HG03280 (cell line): ENCODE data around the gene CAMTA1.

Source experiments
- ATAC-seq: cut with Tn5 transposase; IDR thresholded peaks from one replicate; pipeline ENCODE4 v1.9.1; 2021; ENCODE audit warnings: mild to moderate bottlenecking, moderate library complexity; ENCODE audit not compliant: unreplicated experiment

Gene CAMTA1

GRCh38 chr1:7455796-7456721 is 670.8 kb downstream of the CAMTA1 start:
- ATAC-seq, result no peak

GRCh38 chr1:7456722-7457082 is 671.4 kb downstream of the CAMTA1 start:
- no peak for ATAC-seq

GRCh38 chr1:7457811-7458210 is 672.6 kb downstream of the CAMTA1 start:
- no peak for ATAC-seq

- ATAC-seq, result no peak
These were observed 673.7 kb downstream of the CAMTA1 start for GRCh38 chr1:7458946-7459345.

- ATAC-seq, result no peak
These were observed 674.7 kb downstream of the CAMTA1 start for GRCh38 chr1:7459914-7460313.

- ATAC-seq, result no peak
These were observed 675.6 kb downstream of the CAMTA1 start for GRCh38 chr1:7460807-7461206.

- no peak for ATAC-seq
These were observed 677.4 kb downstream of the CAMTA1 start for GRCh38 chr1:7462617-7463016.

GRCh38 chr1:7463526-7463925 is 678.3 kb downstream of the CAMTA1 start:
- ATAC-seq, result no peak

- ATAC-seq, result no peak
These were observed 679.5 kb downstream of the CAMTA1 start for GRCh38 chr1:7464736-7465135.

- no peak for ATAC-seq
These were observed 682.4 kb downstream of the CAMTA1 start for GRCh38 chr1:7467476-7468175.

- ATAC-seq, result no peak
These were observed 683.0 kb downstream of the CAMTA1 start for GRCh38 chr1:7468248-7468647.

GRCh38 chr1:7469255-7469938 is 684.1 kb downstream of the CAMTA1 start:
- ATAC-seq, result no peak

- ATAC-seq, result no peak
These were observed 685.8 kb downstream of the CAMTA1 start for GRCh38 chr1:7470904-7471638.

- ATAC-seq, result no peak
These were observed 686.6 kb downstream of the CAMTA1 start for GRCh38 chr1:7471836-7472235.

GRCh38 chr1:7473223-7474142 is 688.2 kb downstream of the CAMTA1 start:
- no peak for ATAC-seq

GRCh38 chr1:7474143-7474490 is 688.9 kb downstream of the CAMTA1 start:
- no peak for ATAC-seq

- no peak for ATAC-seq
These were observed 689.7 kb downstream of the CAMTA1 start for GRCh38 chr1:7474786-7475502.

GRCh38 chr1:7475691-7476090 is 690.4 kb downstream of the CAMTA1 start:
- ATAC-seq, result no peak

- ATAC-seq, result no peak
These were observed 691.1 kb downstream of the CAMTA1 start for GRCh38 chr1:7476402-7476801.
